ENCODE data around the gene TAF8.
"Not testable (repeated sequence)": the region's sequence is repeated elsewhere in the genome, so short reads cannot be mapped to it uniquely, and the experiment has no call there.

Gene TAF8

GRCh38 chr6:42028234-42029061 is 21.9 kb upstream of the TAF8 start:
- no peak overlapping the region for H3K4me3 ChIP-seq (ENCODE audit: low read depth, low read length)

- H3K4me3 ChIP-seq (ENCODE audit: low read depth, low read length): no peak overlapping the region
Measured at GRCh38 chr6:42029062-42029685, 21.1 kb upstream of the TAF8 start.

DNA sequence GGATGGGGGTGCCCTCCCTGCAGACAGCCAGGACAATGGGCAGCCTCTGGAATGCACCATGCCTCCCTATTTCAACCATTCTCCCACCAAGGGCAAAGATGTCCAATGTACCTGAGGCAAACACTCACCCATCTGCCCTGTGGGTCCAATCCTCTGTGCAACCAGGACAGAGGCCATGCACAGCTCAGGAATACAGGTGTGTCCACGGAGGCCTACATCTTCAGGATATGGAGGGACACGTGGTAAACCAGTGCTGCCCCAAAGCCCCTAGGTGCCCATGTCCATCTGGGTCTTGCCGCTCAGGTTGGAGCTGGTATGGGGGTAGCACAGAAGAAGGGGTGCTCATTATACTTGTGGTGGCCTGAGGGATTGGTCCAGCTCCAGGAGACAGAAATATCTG is 20.4 kb upstream of the TAF8 start:
- H3K4me3 ChIP-seq (ENCODE audit: low read depth, low read length): no peak overlapping the region

GRCh38 chr6:42030585-42031506 is 19.5 kb upstream of the TAF8 start:
- no peak overlapping the region for H3K4me3 ChIP-seq (ENCODE audit: low read depth, low read length)

- no peak overlapping the region for H3K4me3 ChIP-seq (ENCODE audit: low read depth, low read length)
Measured at GRCh38 chr6:42032366-42032765, 18.0 kb upstream of the TAF8 start.

GRCh38 chr6:42037669-42038068 is 12.7 kb upstream of the TAF8 start:
- H3K4me3 ChIP-seq (ENCODE audit: low read depth, low read length): not testable (repeated sequence)

DNA sequence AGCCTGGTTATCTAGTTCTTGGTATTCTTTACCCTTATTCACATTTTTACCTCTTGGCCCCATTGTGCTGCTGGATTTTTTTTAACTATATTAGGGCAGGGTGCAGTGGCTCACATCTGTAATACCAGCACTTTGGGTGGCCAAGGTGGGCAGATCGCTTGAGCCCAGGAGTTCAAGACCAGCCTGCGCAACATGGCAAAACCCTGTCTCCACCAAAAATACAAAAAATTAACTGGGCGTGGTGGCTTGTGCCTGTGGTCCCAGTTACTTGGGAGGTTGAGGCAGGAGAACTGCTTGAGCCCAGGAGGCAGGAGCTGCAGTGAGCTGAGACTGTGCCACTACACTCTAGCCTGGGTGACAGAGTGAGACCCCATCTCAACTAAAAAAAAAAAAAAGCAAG is 12.2 kb upstream of the TAF8 start:
- H3K4me3 ChIP-seq (ENCODE audit: low read depth, low read length): no peak overlapping the region

- H3K4me3 ChIP-seq (ENCODE audit: low read depth, low read length): no peak overlapping the region
Measured at GRCh38 chr6:42038811-42039408, 11.4 kb upstream of the TAF8 start.

DNA sequence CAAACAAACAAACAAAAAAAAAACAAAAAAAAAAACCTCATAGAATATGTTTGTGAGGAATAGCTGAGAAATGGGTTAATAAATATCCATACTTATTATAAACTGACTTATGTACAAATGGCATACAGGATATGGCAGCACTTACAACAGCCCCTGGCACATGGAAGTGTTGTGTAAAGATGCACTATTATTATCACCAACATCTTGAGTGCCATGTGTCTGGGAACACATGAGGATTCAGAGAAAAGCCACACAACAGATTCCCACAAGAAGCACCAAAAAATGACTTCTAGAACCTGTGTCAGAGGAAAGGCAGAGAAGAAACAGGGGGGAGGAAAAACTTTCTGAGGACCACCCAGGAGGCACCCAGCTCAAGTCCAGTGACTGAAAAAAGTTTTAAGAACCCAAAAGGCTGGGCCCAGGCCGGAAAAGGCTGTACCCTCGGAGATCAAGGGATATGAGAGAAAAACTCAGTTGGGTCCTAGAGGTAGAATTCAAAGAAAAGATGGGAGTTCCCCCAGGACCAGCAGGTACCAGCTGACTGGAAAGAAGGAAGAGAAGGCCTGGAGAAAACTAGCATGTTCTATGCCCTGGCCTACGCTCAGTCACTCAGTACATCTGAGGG is 9.4 kb upstream of the TAF8 start:
- H3K4me3 ChIP-seq (ENCODE audit: low read depth, low read length): no peak overlapping the region

DNA sequence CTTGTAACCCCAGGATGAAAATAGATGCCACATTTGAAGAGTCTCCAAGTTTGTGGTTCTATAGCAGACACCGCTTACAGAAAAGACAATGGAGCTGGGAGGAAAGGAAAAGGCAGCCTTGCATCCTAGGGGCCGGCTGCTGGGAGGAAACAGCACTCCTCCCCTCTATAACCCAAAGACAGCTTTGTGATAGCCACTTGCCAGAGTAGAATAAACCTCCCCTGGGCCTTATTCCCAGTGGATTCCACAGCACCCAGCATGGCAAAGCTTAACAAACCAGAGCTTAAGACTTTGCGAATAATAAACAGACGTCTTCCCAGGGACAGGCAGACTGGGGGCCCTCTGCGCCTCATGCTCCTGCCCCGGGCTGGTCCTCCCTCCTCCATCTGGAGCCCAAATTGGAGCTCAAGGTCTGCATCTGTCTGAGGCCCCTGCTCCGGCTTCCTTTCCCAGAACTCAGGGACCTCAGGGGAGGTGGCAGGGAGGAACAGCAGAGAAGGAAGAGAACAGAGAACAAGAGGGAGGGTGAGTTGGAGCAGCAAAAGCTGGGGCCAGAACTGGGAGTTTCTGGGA is 8.8 kb upstream of the TAF8 start:
- H3K4me3 ChIP-seq (ENCODE audit: low read depth, low read length): no peak overlapping the region

DNA sequence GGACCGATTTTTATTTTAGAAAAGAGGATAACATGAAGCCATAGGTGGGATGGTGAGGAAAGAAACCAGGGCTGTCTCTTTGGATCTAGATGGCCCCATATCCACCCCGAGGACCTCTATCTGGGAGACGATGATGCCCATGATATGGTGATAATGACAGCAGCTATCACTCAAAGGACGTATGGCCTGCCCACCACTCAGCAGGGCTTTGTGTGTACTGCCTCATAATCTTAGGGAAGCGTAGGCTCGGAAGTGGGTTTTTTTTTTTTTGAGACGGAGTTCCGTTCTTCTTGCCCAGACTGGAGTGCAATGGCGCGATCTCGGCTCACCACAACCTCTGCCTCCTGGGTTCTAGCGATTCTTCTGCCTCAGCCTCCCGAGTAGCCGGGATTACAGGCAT is 8.2 kb upstream of the TAF8 start:
- no peak overlapping the region for H3K4me3 ChIP-seq (ENCODE audit: low read depth, low read length)

DNA sequence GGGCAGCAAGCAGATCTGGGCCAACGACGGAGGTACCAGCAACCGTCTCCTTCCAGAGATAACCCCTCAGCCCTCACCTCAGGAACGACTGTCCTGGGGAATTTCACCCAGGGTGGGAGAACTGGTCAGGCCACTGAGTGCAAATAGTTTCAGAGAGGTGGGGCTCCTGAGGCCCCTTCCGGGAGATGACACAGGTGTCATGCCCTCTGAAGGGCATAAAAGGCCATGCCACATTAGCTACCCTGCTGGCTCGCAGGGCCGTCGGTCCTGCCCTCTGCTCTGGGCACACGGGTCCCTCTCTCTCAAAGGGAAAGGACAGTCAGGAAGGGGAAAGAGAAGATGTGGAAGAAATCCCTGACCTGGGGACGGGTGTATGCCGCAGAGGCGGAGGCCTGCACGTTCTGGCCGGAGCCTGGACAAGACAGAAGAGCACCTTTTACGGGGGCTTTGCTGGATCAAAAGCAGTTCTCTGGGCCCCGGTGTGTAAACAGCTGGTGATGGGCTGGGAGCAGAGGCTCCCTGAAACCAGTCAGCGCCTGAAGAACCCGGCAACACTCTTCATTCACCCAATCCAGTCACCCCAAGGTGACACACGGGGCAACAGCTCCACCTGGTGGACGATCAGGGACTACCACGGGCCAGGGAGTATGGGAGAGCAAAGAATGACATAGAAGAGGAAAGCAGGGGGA is 6.4 kb upstream of the TAF8 start:
- H3K4me3 ChIP-seq (ENCODE audit: low read depth, low read length): no peak overlapping the region

DNA sequence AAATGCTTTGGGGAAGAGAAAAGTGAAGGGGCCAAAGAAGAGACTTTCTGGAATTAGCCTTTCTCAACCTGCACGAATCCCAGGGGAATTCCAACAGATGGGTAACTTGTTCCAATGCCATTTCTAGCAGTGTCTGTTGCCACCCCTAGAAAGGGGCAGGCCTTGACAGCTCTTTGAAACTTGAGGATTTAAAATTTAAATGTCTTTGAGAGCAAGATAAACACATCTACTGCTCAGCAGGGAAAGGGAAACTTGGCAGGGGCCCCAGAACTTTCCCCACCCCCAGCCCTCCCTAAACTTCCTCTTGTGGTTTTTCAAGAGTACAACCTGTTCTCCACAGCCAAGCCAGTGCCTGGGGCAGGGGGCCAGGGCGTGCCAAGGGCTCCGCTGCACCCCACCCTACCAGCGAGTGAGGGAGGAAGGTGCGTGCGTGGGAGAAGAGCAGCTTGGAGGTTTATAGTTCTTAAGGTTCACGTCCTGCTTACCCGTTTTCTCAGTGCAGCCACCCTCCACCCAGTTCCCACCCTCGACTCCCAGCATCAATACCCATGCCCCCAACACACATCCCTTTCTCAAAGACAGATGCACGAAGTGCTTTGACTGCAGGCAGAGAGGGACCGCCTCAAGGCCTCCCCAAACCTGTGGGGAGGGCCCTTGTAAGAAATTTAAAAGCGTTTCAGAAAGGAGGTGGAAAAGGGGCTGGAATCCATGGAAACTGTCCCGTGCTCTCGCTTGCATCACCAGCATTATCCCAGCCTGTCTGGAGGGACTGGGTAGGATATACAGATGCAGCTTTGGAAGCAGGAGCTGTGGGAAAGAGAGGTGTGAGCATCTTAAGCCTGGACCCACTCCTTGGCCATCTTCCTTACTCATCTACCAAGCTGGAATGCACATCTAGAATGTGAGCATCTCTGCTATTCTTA is 4.5 kb upstream of the TAF8 start:
- no peak overlapping the region for H3K4me3 ChIP-seq (ENCODE audit: low read depth, low read length)

DNA sequence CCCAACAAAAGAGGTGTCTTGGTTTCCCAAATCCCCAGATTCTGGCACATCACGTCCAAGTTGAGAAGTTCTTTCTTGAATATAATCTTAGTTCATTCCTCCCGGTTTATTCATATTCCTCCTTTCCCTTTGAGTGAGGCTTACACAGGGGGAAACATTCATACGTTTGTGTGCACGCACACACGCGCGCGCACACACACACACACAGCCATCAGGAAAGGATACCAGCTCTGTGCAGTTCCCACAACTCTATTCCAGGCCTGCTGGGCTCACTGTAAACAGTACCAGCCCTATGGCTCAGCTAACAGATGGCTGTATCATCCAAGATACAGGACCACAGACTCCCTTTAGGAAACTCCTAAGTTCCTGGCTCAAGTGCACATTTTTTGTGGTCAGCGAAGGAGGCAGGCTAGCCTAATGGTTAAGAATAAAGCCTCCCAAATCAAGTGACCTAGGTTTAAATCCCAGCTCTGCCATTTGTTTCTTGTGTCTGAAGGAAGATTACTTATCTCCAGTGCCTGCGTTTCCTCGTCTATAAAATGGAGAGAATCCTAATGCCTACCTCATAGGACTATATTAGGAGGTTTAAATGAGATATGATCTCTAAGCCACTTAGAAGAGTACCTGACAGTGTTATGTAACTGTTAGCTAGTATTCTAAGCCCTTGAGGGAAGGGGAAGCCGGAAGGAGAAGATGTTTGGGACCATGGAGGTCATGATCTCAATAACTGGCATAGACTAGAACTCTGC is 3.7 kb upstream of the TAF8 start:
- no peak overlapping the region for H3K4me3 ChIP-seq (ENCODE audit: low read depth, low read length)

GRCh38 chr6:42047213-42047590 is 3.1 kb upstream of the TAF8 start:
- no peak overlapping the region for H3K4me3 ChIP-seq (ENCODE audit: low read depth, low read length)

- peak overlapping the region; percentile 50 for H3K4me3 ChIP-seq (ENCODE audit: low read depth, low read length)
Measured at GRCh38 chr6:42047790-42048405, 2.4 kb upstream of the TAF8 start.

DNA sequence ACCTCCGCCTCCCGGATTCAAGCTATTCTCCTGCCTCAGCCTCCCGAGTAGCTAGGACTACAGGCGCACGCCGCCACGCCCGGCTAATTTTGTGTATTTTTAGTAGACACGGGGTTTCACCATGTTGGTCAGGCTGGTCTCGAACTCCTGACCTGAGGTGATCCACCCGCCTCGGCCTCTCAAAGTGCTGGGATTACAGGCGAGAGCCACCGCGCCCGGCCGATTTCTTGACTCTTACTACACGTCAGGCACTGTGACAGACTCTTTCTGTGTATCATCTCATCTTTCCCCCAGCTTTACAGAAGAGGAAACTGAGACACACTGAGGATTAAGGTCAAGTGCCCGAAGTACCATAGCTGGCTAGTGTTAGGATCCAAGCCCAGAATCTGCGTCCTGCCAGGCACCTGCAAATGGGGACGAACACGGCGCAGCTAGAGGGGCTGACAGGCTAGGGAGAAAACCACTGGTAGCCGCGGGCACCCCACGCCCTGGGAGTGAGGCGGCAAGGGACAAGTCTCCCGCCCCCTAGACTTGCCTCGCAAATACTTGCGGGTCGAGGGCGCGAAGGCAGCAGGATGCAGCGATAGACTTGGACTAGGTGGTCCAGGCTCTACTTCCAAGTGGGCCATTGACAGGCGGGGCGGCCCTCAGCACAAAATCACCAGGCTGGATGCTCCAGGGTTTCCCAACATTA is 1.1 kb upstream of the TAF8 start:
- H3K4me3 ChIP-seq (ENCODE audit: low read depth, low read length): no peak overlapping the region

All from iPS-11a (cell line).